UCSD-AML1 (cell line): ENCODE results near the gene CIDEB.

Experiments used
- DNase-seq: peaks from one replicate; lab custom pipeline; 2025; ENCODE audit not compliant: unreplicated experiment; lab: John Stamatoyannopoulos, UW

Gene CIDEB

GRCh38 chr14:24313913-24314312, 6.1 kb upstream of the CIDEB start:
- DNase-seq, result no peak

DNA sequence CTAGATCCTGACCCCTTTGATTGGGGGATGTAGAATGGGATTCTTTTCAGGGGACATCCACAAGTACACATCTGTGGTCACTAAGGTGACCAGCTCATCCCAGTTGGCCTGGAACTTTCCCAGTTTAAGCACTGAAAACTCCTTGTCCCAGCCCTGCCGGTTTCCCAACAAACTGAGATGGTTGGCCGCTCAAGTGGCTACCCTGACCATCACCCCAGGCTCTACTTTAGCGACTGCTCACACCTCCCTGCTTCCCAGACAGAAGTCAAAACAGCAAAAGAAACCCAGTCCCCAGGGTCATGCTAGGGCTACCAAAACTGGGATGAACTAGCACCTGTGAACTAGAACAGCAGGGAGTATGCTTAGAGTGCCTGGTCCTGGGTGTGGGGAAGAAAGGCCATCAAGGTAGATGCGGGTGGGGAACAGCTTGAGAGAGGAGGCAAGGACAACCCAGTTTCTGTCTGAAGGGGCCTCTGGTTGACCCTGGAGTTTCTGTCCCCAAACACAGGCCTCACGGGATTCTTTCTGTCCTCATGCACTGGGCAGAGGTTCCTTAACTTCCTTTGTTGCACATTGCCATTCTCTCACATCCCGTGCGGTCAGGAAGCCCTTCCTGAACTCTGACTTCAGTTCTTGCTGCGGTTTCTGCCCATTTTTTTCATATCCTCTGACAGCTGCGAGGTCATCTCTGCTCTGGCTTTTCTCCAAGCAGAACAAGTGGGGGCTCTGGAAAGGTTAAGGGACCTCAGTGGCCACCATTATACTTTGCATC, 5.1 kb upstream of the CIDEB start:
- DNase-seq, result peak; percentile 80

GRCh38 chr14:24311837-24312615, 4.2 kb upstream of the CIDEB start:
- no peak for DNase-seq

DNA sequence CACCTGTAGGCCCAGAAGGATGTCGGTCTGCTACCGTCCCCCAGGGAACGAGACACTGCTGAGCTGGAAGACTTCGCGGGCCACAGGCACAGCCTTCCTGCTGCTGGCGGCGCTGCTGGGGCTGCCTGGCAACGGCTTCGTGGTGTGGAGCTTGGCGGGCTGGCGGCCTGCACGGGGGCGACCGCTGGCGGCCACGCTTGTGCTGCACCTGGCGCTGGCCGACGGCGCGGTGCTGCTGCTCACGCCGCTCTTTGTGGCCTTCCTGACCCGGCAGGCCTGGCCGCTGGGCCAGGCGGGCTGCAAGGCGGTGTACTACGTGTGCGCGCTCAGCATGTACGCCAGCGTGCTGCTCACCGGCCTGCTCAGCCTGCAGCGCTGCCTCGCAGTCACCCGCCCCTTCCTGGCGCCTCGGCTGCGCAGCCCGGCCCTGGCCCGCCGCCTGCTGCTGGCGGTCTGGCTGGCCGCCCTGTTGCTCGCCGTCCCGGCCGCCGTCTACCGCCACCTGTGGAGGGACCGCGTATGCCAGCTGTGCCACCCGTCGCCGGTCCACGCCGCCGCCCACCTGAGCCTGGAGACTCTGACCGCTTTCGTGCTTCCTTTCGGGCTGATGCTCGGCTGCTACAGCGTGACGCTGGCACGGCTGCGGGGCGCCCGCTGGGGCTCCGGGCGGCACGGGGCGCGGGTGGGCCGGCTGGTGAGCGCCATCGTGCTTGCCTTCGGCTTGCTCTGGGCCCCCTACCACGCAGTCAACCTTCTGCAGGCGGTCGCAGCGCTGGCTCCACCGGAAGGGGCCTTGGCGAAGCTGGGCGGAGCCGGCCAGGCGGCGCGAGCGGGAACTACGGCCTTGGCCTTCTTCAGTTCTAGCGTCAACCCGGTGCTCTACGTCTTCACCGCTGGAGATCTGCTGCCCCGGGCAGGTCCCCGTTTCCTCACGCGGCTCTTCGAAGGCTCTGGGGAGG, 3.1 kb upstream of the CIDEB start, which contains the start of gene LTB4R:
Gene LTB4R (plus strand): TSS at position 857 of the 959 bp plus-strand sequence. CDS start 4,150 bp downstream, outside the sequence.
- DNase-seq, result no peak

- DNase-seq, result no peak
These were observed 2.5 kb upstream of the CIDEB start for GRCh38 chr14:24310265-24310645.

GRCh38 chr14:24309538-24310264, 1.9 kb upstream of the CIDEB start, which contains the start of gene LTB4R2:
Gene LTB4R2 (plus strand): TSS chr14:24310140. CDS start chr14:24310665, 525 bp downstream.
- no peak for DNase-seq

DNA sequence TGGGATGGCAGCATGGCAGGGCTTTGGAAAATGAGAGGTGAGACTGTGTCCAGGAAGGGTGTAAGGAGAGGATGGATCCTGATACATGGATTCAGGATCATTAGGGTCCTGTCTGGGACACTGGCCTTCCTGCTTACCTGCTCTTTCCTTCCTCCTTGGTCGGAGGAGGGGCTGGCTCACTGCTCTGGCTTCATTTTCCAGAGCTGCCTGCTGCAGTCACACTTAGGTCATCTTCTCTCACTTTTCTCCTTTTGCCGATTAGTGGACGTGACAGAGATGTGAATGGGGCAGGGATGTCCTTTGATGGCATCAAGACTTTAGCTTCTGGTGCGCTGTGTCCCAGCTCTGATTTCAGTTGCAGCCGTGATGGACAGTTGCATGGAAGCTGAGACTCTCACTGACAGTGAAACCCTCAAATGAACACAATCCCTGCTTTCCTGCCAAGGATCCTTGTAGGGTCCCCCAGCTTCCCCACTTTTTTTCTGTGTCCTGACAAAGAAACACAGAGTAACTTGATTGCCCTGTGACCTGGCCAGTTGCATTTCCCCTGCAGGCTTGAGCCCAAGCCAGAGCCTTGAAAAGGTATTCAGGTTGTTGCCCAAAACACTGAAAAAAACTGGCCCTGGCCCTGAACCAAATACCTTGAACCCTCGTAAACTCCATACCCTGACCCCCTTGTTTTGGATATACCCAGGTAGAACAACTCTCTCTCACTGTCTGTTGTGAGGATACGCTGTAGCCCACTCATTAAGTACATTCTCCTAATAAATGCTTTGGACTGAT, 756 bp upstream of the CIDEB start:
- DNase-seq, result no peak

DNA sequence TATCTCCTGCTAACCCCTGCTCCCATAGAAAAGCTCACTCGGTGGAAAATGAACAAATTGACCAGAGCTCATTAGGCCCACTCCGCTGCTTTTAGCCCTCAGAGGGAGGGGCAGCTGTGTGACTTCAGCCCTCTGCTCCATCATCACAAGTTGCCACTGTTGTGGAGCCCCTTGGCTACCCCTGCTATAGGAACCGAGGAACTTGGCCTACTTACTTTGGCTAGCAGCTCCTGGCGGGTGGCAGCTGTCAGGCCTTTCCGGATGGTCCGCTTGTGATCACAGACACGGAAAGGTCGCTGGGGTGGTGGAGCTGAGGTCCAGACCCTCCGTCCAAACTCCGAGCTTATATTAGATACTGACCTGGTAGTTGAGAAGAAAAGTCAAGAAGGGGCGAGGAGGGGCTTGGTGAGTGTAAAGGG, 612 bp downstream of the CIDEB start:
- no peak for DNase-seq

DNA sequence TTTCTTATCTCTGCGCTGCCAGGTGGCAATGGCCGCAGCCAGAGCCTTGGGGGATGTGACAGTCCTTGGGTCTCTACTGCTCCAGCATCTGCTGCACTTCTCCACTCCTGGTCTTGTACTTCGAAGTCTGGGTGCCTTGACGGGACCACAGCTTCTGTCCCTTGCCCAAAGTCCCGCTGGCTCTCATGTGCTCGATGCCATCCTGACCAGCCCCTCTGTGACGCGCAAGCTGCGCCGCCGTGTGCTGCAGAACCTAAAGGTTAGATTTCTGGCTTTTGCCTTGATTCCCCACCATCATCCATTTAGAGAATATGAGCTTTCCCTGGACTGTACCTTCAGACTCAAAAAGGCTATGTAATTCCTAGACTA, 3.8 kb downstream of the CIDEB start:
- DNase-seq, result no peak

GRCh38 chr14:24300326-24300980, 7.3 kb downstream of the CIDEB start:
- DNase-seq, result no peak

DNA sequence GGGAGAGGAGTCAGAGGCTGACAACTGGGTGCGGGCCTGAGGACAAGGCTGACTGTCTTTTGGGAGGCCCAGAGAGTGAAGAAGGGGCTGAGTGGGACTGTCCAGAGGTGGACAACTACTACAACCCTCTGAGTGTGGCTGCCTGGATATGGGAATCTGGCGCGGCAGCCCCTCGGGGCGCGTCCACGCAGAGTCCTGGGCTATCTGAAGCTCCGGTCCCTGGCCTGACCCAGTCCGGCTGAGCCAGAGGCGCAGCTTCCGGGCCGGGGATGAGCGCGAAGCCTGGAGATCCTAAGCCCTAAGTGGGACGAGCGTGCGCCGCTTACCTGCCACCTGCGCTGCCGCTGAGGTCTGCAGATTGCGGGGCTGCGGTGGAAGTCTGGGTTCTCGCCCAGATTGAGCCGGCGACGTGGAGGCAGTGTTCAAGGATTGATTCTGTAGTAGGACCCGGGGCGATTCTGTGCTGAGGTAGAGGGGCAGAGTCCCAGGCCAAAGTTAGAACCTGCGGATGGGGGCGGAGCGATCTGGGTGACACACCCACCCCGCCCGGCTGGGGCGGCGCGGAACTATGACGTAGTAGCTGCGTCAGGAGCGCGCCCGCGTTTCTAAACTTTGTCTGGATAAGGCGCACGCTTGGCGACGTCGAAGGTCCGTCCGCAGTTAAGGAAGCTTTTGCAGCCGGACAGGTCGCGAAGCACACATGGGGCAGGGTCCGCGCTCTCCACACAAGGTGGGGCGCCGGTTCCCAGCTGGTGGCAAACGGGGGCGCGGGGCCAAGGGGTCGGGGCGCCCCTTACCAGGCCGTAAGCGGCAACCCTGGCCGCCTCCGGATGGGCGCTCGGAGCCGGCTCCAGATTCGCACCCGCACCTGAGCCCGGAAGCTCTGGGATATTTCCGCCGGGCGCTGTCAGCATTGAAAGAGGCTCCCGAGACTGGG, 8.3 kb downstream of the CIDEB start, which contains the start of the genes DHRS1 and NOP9:
Gene DHRS1 (minus strand): TSS at position 526 of the 937 bp plus-strand sequence. CDS start 674 bp downstream, outside the sequence.
Gene NOP9 (plus strand): TSS at position 596 of the 937 bp plus-strand sequence. CDS start 105 bp downstream, at position 701.
- DNase-seq, result peak; percentile 90

DNA sequence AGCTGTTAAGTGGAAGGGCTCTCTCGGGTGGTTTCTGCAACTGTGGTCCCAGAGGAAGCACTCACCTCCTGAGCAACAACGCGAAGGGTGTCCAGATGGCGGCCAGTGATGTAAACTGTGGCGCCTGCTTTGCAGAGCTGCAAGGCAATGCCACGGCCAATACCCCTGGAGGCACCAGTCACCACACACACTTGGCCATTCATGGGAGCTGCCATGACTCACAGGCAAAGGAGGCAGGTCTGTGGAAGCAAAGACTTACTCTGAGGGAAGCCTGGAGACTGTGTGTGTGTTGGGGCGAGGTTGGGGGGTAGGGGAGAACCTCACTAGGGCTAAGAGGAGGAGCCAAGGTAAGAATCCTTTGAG, 8.9 kb downstream of the CIDEB start:
- no peak for DNase-seq

DNA sequence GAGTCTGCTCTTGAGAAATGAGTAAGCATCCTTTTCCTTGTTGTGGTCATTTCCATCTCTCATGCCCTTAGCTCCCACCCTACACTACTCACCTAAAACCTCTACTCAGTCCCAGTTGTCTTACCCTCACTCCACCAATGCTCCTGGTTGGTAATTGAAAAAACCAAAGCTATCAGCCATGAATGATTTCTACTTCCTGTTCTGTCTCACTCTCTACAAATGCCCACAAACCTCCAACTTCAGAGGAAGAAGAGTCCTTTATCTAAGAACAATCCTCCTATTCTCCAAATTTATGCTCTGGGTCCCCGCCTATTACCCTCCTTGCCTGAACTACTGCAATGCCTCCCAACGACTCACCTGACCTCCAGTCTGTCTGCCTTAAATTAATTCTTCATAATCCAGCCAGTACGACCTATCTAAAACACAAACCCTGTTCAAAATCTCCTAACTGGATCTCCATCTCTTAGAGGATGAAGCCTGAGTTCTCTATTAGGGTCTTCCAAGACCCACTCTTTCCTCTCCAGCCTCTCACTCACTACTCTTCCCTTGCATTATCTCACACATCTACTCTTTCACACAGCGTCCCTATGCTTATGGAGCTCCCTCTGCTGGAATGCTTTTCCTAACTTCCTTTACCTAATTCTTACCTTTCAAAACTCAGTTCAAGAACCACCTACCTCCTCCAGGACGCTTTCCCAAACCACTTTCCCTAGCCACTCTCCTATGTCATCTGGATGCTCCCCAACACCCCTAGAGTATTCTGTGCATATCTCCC, 10.4 kb downstream of the CIDEB start:
- DNase-seq, result no peak

DNA sequence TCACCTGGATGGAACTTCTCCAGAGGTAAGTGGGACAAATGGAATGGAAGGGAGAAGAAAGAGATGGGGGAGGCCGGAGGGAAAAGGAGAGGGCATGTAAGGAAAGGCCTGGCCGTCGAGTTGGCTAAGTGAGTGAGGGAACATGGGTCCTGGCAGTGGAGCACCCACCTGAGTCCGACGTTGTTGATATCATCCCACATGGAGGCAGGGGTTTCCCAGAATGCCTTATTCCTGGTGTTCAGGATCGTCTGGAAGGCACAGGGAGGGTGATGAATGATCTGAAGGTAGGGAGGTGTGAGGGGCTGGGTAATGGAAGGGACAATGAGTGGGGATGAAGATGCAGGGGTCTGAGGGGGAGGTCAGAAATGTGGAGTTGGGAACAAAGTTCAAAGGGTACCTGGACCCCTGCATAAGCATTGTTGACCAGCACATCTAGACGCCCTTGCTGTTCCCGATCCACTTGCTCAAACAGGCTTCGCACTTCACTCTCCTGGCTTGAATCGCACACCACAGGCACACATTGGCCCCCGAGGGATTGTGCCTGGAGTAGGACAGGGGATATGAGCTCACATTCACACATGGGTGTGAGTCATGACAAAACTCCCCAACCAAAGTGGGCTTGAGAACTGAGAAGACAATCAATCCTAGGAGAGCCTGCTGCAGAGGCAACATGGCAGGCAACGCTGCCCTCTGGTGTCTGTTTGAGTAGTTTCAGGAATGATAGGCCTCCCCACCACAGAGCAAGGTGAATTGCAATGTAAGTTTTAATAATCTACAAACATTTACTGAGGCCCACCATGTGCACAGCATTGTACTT, 11.2 kb downstream of the CIDEB start:
- peak; percentile 55 for DNase-seq

DNA sequence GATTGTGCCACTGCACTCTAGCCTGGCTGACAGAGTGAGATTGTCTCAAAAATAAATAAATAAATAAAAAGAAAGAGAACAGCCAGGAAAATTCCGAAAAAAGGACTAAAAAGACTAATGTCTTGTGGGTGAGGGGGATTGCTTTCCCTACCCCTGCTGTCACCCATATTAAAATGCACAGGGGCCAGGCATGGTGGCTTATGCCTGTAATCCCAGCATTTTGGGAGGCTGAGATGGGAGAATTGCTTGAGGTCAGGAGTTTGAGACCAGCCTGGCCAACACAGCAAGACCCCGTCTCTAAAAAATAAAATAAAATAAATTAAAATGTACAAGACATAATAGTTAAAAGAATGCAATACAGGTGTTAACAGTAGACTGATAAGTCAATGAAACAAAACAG, 14.3 kb downstream of the CIDEB start:
- no peak for DNase-seq

GRCh38 chr14:24292118-24292807, 15.5 kb downstream of the CIDEB start:
- DNase-seq, result no peak
